Measurements from ENCODE around the gene BIVM.

- no peak for TF ChIP-seq ZNF302 (CRISPR knock-in tag; IDR thresholded peaks at IDR 0.05)
- no peak for TF ChIP-seq ZFP36 (IDR thresholded peaks at IDR 0.05; ENCODE audit: borderline replicate concordance, partially characterized antibody)
- TF ChIP-seq CTCF (IDR thresholded peaks at IDR 0.05): no peak
- no peak for TF ChIP-seq KDM1A (IDR thresholded peaks at IDR 0.05; ENCODE audit: low read depth)
- TF ChIP-seq CHD2 (IDR thresholded peaks at IDR 0.05; ENCODE audit: low read length, partially characterized antibody): no peak
Observed at GRCh38 chr13:102773441-102774213, 25.3 kb upstream of the BIVM start, which contains the start of gene TEX30.

Measured in A549 (cell line).